Measurements from ENCODE around the gene LILRA6. TPM values are rescaled to one million over a fixed set of nuclear protein-coding genes. Genes with fewer than 3 reads are reported as not detected.

The LILRA6 gene
- total and polyA plus RNA-seq, 8 donors = 0.53 to 51.5 (median 0.74) TPM

DNA sequence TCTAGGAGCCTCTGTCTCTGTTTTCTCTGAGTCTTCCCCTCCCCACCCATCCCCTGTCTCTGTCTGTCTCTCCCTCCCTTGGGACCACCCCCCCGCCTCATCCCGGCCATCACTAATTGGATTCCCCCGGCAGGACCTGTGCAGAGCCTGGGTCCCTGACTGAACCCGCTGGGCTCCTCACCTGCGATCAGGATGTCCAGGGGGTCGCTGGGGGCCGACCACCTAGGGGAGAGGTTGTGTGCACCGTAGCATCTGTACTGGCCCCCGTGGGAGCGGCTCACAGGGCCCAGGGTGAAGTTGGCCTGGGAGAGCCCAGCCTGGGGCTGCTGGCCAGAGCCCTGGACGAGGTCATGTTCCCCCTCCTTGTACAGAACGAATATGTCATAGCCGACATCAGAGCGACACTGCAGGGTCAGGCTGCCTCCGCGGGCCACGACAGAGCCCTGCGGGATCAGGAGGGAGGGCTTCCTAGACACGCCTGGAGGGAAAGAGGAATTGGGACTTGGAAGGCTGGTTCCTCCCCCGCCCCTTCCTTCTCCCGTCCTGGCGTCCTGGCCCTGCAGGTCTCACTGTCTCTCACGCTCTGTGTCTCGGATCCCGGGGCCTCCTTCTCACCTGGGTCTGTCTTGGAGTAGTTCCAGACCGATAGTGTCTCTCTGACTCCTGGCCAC is 12.7 kb upstream of the LILRA6 start:
- peaks cover 0 to 8% of the 10 kb centered on the region in 2 donors for H3K4me1 ChIP-seq
- ATAC-seq = no peak

DNA sequence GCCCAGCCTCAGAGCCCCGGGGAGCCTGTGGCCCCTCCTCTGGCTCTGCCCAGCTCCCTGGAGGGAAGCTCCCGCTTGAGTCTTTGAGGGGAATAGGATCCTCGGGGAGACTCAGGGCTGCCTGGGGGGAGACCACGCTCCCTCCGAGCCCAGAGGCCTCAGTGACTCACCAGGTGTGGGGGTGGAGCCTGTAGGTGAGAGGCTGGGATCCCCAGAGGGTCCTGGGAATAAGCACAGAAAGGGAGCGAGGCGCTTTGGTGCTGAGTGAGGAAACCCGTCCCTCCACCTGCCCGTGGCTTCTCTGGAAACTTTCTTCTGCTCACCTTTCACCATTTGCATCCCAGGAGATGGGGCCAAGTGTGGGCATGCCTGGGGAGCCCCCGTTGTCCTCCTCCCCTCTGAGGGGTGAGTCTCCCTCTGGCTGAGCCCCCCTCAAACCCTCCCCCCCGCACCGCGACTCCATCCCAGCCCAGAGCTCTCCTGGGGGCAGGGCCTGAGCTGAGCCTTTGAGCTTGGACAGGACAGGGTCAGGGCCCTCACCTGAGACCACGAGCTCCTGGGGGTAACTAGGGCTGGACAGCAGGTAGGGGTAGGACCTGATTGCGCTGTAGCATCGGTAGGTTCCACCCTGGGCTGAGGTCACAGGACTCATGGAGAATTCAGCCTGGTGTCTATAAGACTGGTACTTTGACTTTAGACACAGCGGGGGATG is 11.8 kb upstream of the LILRA6 start:
- Histone ChIP-seq H3K4me1 (peaks cover 0 to 8% of the 10 kb centered on the region in 2 donors), H3K27me3 (peaks cover 0 to 68% of the 10 kb centered on the region in 2 donors), H3K9me3 (no peaks in the 10 kb centered on the region), H3K27ac (no peak overlapping the region), H3K4me3 (no peak overlapping the region), H3K36me3 (no peaks in the 10 kb centered on the region)
- intact Hi-C loops (cut with DNase I) = no loop called here
- no peak for DNase-seq
- TF ChIP-seq CTCF (IDR thresholded peaks at IDR 0.05) = no peak
- ATAC-seq = no peak

More for the DNA sequence above, 12.7 kb upstream of the LILRA6 start:
- no peak overlapping the region for H3K27ac ChIP-seq
- H3K36me3 ChIP-seq = no peaks in the 10 kb centered on the region
- no peak for TF ChIP-seq CTCF (IDR thresholded peaks at IDR 0.05)
- H3K4me3 ChIP-seq = no peak overlapping the region
- peaks cover 0 to 61% of the 10 kb centered on the region in 2 donors for H3K27me3 ChIP-seq
- no peak for DNase-seq
- intact Hi-C loops (cut with DNase I) = no loop called here
- no peaks in the 10 kb centered on the region for H3K9me3 ChIP-seq

DNA sequence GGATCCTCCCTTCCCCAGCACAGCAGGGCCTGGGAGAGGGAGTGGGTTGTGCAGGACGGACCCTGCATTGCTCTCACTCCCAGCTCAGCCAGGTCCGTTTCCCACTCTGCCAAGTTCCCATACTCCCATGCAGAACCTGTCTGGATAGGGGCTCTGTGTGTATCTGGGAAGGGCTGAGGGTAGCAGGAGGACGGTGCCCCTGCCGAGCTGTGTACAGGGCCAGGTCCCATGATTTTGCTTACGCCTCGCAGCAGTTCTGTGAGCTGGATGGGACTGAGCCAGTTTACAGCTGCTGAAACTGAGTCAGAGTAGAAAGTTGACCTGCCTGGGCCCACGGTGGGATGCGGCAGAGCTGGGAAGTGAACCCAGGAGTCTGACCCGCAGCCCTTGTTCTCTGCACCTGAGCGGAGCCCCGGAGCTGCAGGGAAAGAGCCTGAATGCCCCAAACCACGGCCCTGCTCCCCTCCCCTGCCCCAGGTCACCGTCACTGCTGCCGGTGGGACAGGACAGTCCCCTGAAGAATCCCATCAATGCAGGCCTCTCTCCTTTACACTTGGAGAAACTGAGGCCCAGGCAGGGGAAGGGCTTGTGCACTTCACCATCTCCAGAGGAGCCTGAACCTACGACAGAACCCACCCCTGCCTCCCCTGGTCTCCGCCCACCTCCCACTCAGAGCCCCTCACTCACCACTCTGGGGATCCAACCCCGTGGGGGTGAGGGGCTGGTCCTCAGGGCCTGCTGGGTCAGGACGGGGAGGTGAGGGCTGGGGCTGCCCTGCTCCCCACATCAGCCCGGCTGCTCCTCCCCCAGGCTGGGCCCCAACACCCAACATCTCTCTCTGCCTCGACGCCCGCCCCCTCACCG is 11.0 kb upstream of the LILRA6 start:
- Histone ChIP-seq H3K4me3 (no peak overlapping the region), H3K4me1 (peaks cover 0 to 14% of the 10 kb centered on the region in 2 donors), H3K27me3 (peaks cover 0 to 69% of the 10 kb centered on the region in 2 donors), H3K36me3 (no peaks in the 10 kb centered on the region), H3K27ac (no peak overlapping the region), H3K9me3 (no peaks in the 10 kb centered on the region)
- intact Hi-C loops (cut with DNase I) = no loop called here
- ATAC-seq (no peak), DNase-seq (no peak)
- TF ChIP-seq CTCF (IDR thresholded peaks at IDR 0.05) = no peak

- no peaks in the 10 kb centered on the region for H3K9me3 ChIP-seq
- intact Hi-C loops (cut with DNase I) = no loop called here
- H3K27ac ChIP-seq = no peak overlapping the region
- peaks cover 0 to 21% of the 10 kb centered on the region in 2 donors for H3K4me1 ChIP-seq
- H3K4me3 ChIP-seq = no peak overlapping the region
- DNase-seq (no peak), ATAC-seq (no peak)
- H3K27me3 ChIP-seq = peaks cover 0 to 74% of the 10 kb centered on the region in 2 donors
- H3K36me3 ChIP-seq = no peaks in the 10 kb centered on the region
- no peak for TF ChIP-seq CTCF (IDR thresholded peaks at IDR 0.05)
These were observed 10.3 kb upstream of the LILRA6 start for GRCh38 chr19:54252845-54253244.

DNA sequence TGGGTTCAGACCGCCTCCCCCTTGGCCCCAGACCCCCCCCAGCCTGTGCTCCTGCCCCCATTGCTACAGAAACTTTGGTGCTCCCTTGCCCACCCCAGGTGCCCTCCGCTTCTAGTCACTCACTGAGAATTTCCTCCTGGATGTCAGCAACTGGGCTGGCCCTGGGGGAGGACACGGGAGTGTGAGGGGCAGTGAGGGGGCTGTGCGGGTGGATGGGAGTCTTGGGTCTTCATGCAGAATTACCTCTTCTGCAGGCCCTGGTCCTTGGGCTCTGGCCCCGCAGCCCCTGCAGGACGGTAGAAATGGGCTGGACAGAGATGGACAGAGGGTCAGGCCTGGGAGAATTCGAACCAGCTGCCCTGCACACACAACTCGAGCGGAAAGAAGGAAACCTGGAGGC is 9.7 kb upstream of the LILRA6 start:
- H3K4me1 ChIP-seq = peaks cover 0 to 27% of the 10 kb centered on the region in 2 donors
- ATAC-seq (no peak), DNase-seq (no peak)
- no peaks in the 10 kb centered on the region for H3K36me3 ChIP-seq
- intact Hi-C loops (cut with DNase I) = no loop called here
- H3K27ac ChIP-seq = no peak overlapping the region
- H3K9me3 ChIP-seq = no peaks in the 10 kb centered on the region
- no peak overlapping the region for H3K4me3 ChIP-seq
- H3K27me3 ChIP-seq = peaks cover 0 to 68% of the 10 kb centered on the region in 2 donors
- TF ChIP-seq CTCF (IDR thresholded peaks at IDR 0.05) = no peak
